GM23248 (cell line): ENCODE results near the gene PAX1. TPM values are rescaled to one million over a fixed set of nuclear protein-coding genes. Genes with fewer than 3 reads are reported as not detected.

Source experiments
- DNase-seq: peaks from one replicate; pipeline ENCODE4 v3.0.0-alpha.2; 2015
- H2AFZ ChIP-seq: fragments of 200-600 bp; sonication (generic); 2 replicates; pipeline ENCODE4 v1.6.1; 2016; ENCODE audit warnings: antibody characterized with exemption
- H3F3A ChIP-seq: fragments of 200-600 bp; sonication (generic); 2 replicates; pipeline ENCODE4 v1.6.1; 2016; ENCODE audit warnings: mild to moderate bottlenecking, antibody characterized with exemption, mixed run types; ENCODE audit not compliant: insufficient read depth
- H3K27ac ChIP-seq: fragments of 200-600 bp; sonication (generic); 2 replicates; pipeline ENCODE4 v1.5.1; 2016; ENCODE audit warnings: mild to moderate bottlenecking
- H3K27me3 ChIP-seq: fragments of 200-600 bp; sonication (generic); replicated peaks from 2 replicates; pipeline ENCODE4 v1.6.1; 2016; ENCODE audit warnings: mild to moderate bottlenecking; ENCODE audit not compliant: insufficient read depth
- H3K36me3 ChIP-seq: fragments of 200-600 bp; sonication (generic); 2 replicates; pipeline ENCODE4 v1.6.1; 2016; ENCODE audit warnings: low read depth, mild to moderate bottlenecking
- H3K4me1 ChIP-seq: fragments of 200-600 bp; sonication (generic); 2 replicates; pipeline ENCODE4 v1.6.1; 2016; ENCODE audit warnings: mild to moderate bottlenecking; ENCODE audit not compliant: insufficient read depth
- H3K4me2 ChIP-seq: fragments of 200-600 bp; sonication (generic); one replicate; pipeline ENCODE4 v1.6.1; 2016; ENCODE audit warnings: mild to moderate bottlenecking; ENCODE audit not compliant: unreplicated experiment
- H3K4me3 ChIP-seq: fragments of 200-600 bp; sonication (generic); 2 replicates; pipeline ENCODE4 v1.5.1; 2016; ENCODE audit warnings: mild to moderate bottlenecking
- H3K79me2 ChIP-seq: fragments of 200-600 bp; sonication (generic); 2 replicates; pipeline ENCODE4 v1.6.1; 2016; ENCODE audit warnings: mild to moderate bottlenecking; ENCODE audit not compliant: insufficient read depth
- H3K9ac ChIP-seq: fragments of 200-600 bp; sonication (generic); 2 replicates; pipeline ENCODE4 v1.6.1; 2016; ENCODE audit warnings: mild to moderate bottlenecking
- H3K9me2 ChIP-seq: fragments of 200-600 bp; sonication (generic); 2 replicates; pipeline ENCODE4 v1.6.1; 2016; ENCODE audit warnings: mixed run types, mild to moderate bottlenecking, moderate library complexity; ENCODE audit not compliant: insufficient read depth
- H3K9me3 ChIP-seq: fragments of 200-600 bp; sonication (generic); one replicate; pipeline ENCODE4 v1.6.1; 2017; ENCODE audit warnings: low read depth
- H4K20me1 ChIP-seq: fragments of 200-600 bp; sonication (generic); 2 replicates; pipeline ENCODE4 v1.6.0; 2016; ENCODE audit not compliant: insufficient read depth
- EZH2 ChIP-seq: fragments of 200-600 bp; sonication (generic); IDR thresholded peaks from 2 replicates; pipeline ENCODE4 v1.6.1; 2018; ENCODE audit warnings: antibody characterized with exemption, mild to moderate bottlenecking; ENCODE audit not compliant: insufficient read depth, poor library complexity, severe bottlenecking
- EZH2phosphoT487 ChIP-seq: fragments of 200-600 bp; sonication (generic); IDR thresholded peaks from 2 replicates; pipeline ENCODE4 v1.6.1; 2018; ENCODE audit warnings: antibody characterized with exemption, moderate library complexity, mild to moderate bottlenecking, low read depth; ENCODE audit not compliant: insufficient read depth
- WGBS, 2 experiments: methylation state at CpG; one replicate each; pipeline ENCODE4 v1.1.6; 2015 to 2017; ENCODE audit warnings: low lambda C conversion rate in 2 of 2, low coverage in 1 of 2; ENCODE audit errors: missing lambda C conversion rate in 2 of 2; 5-methylcytosine and 5-hydroxymethylcytosine counted together
- in situ Hi-C: fragments of 300-500 bp; cut with MboI; formaldehyde crosslinking; loops from 2 replicates; pipeline ENCODE4 v1.15.0; 2020
- polyA plus RNA-seq: library from polyadenylated mRNA; unstranded; fragments of >200 nt; fragmentation: Nextera tagmentation; extraction: Ambion mirVana; gene quantifications from 2 replicates; pipeline ENCODE4 v1.2.1, GENCODE V29; 2016
- total RNA-seq: library from RNA; depleted of rRNA; stranded (reverse); fragments of >200 nt; shearing (Covaris generic); gene quantifications from 2 replicates; pipeline ENCODE4 v1.2.3, GENCODE V29; 2014

The PAX1 gene
- total and polyA plus RNA-seq, 2 experiments from 2014 or later = not detected

DNA sequence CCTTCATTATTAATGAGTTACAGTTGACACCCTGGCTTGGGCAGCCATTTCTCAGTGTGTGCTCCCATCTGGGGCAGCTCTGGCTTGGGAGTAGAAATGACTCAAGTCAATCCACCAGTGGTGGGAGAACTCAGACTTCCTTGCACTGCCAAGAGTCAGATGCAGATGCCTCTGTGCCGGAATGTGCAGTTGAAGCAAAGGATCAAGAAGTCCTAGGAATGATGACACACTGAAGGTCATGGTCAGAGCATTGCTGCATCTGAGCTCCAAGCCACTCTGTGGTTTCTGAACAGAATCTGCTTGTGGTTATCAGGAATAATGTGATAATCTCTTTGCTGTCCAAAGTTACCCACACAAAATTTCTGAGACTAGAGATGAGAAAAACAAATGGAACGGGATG, 19.5 kb upstream of the PAX1 start:
- Histone ChIP-seq H3K36me3 (no peaks in the 10 kb centered on the region), H3K4me2 (no peak overlapping the region), H3K4me1 (no peaks in the 10 kb centered on the region), H3K79me2 (no peaks in the 10 kb centered on the region), H3K27ac (no peak overlapping the region), H2AFZ (no peak overlapping the region), H3K9me2 (no peaks in the 10 kb centered on the region), H4K20me1 (no peaks in the 10 kb centered on the region), H3K9me3 (no peaks in the 10 kb centered on the region), H3K27me3 (no peaks in the 10 kb centered on the region; the same call in 1 of the 2 replicates), H3K4me3 (no peak overlapping the region), H3K9ac (no peak overlapping the region), H3F3A (no peaks in the 10 kb centered on the region)
- DNase-seq = no peak
- TF ChIP-seq EZH2 = no peak
- no peak for TF ChIP-seq EZH2phosphoT487
- in situ Hi-C loops = no loop called here
- 0 to 7% methylated on average over 2 of the region's 2 CpGs for WGBS, 2 experiments

DNA sequence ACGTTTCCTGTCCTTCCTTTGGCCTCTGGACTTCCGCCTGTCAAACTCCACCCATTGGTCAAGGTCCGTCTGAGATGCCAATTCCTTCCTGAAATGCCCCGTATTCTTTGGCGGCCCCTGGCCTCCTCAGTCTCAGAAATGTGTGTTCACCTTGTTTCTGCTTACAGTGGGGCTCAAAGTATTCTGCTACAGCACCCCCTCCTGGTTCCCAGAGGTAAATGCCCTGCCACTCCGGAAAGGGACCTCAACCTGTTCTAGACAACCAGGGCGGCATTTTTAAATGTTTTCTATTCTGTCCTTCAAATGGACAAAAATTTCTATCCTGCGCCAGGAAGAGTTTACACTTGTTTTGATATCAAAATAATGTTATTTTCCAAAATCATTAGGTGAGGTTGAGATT, 12.1 kb upstream of the PAX1 start:
- Histone ChIP-seq H2AFZ (no peak overlapping the region), H3K9ac (no peak overlapping the region), H4K20me1 (no peaks in the 10 kb centered on the region), H3K27ac (no peak overlapping the region), H3K9me3 (no peaks in the 10 kb centered on the region), H3K4me1 (no peaks in the 10 kb centered on the region), H3K36me3 (no peaks in the 10 kb centered on the region), H3K79me2 (no peaks in the 10 kb centered on the region), H3K9me2 (no peaks in the 10 kb centered on the region), H3K4me2 (no peak overlapping the region), H3K27me3 (no peaks in the 10 kb centered on the region), H3K4me3 (no peak overlapping the region), H3F3A (no peaks in the 10 kb centered on the region)
- in situ Hi-C loops = no loop called here
- WGBS, 2 experiments = 59 to 64% methylated on average over 8 of the region's 8 CpGs
- no peak for TF ChIP-seq EZH2phosphoT487
- no peak for TF ChIP-seq EZH2
- no peak for DNase-seq

DNA sequence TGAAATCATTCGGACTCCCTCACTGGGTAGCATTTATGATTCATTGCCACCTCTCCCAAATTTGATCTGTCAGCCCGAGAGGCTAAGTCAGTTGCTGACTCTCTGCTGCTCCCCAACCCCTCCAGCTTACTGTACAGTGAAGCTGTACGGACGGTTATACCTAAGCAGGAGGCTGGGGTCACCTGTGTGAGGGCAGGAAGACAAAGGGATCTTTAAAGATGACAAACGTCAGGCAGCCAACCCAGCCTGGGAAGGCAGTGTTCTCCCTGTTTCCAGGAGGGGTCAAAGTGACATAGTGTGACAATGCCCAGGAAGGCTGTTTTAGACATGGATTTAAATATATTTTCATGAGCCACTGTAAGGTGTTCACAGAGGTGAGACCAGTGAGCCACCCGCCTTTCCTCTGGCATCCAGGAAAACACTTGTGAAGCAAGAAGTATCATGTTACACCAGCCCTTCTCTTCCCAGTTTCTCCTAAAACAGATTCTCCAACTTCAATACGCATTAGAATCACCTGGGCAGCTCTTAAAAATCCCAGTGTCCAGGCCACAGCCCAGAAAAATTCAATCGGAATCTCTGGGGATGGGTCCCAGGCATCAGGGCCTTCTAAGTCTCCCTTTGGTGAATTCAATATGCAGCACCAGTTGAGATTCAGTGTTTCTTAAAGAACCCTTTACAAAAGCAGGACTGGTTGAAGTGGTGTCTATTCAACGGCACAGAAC, 6.8 kb upstream of the PAX1 start:
- 50% methylated on average over 9 of the region's 9 CpGs for WGBS, 2 experiments
- Histone ChIP-seq H3K79me2 (no peaks in the 10 kb centered on the region), H3K36me3 (no peaks in the 10 kb centered on the region), H2AFZ (no peak overlapping the region), H3K4me1 (no peaks in the 10 kb centered on the region), H3K27ac (no peak overlapping the region), H3F3A (no peaks in the 10 kb centered on the region), H3K9me2 (no peaks in the 10 kb centered on the region), H4K20me1 (no peaks in the 10 kb centered on the region), H3K4me3 (no peak overlapping the region), H3K4me2 (no peak overlapping the region), H3K27me3 (peaks cover 6% of the 10 kb centered on the region), H3K9me3 (no peaks in the 10 kb centered on the region), H3K9ac (no peak overlapping the region)
- in situ Hi-C loops = no loop called here
- TF ChIP-seq EZH2phosphoT487 (no peak), EZH2 (no peak)
- no peak for DNase-seq

DNA sequence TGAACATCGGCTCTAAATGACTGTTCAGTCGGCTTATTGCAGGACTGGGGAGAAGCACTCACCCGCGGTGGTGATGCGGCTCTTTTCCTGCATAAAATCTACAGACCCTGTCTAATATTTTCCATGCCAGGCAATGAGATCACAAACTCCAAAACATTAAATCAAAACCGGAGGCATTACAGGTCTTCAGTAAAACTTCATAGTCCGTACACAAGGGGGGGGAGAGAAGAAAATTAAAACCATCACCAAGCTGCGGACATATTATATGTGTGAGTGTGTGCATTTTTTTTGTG, 6.3 kb upstream of the PAX1 start:
- H2AFZ ChIP-seq = no peak overlapping the region
- no peak overlapping the region for H3K9ac ChIP-seq
- 72 to 81% methylated on average over 8 of the region's 8 CpGs for WGBS, 2 experiments
- no peak overlapping the region for H3K27ac ChIP-seq
- H4K20me1 ChIP-seq = no peaks in the 10 kb centered on the region
- H3K79me2 ChIP-seq = no peaks in the 10 kb centered on the region
- no peaks in the 10 kb centered on the region for H3K4me1 ChIP-seq
- H3K4me3 ChIP-seq = no peak overlapping the region
- H3K9me2 ChIP-seq = no peaks in the 10 kb centered on the region
- no peaks in the 10 kb centered on the region for H3F3A ChIP-seq
- TF ChIP-seq EZH2phosphoT487 (no peak), EZH2 (no peak)
- no peak for DNase-seq
- no peak overlapping the region for H3K4me2 ChIP-seq
- H3K9me3 ChIP-seq = no peaks in the 10 kb centered on the region
- H3K36me3 ChIP-seq = no peaks in the 10 kb centered on the region
- in situ Hi-C loops = no loop called here
- H3K27me3 ChIP-seq = peaks cover 7% of the 10 kb centered on the region

DNA sequence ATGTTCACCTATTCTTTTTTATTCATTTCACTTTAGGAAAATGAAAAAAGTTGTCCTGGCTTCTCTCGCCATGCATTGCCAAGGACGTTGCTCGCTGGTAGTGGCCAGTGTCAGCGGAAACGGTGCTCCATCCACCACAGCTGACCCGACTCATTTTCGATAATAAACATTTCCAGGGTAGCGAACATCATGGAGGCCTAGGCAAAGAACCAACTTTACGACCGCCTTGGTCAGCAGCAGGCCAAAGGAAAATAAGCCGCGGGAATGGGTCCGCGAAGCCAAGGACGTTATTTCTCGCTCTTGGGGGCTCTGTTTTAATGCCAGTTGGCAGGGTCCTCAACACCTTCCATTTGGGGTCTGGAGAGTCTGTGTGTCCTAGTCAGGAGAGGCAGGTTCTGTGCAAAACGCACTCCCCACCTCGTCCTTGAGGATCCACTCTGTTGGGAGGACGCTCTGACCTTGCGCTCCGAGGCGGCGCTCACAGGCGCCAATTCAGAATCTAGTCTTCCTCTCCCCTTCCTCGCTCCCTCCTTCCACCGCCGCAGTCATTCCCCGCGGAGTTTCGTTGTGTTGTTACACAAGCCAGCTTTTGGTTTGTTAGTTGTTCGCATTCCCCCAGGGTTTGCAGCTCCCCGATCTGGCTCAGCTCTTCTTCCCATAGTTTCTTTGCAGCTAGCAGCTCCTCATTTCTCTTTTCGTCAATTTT, 4.1 kb upstream of the PAX1 start:
- no peak for DNase-seq
- Histone ChIP-seq H3K4me2 (no peak overlapping the region), H3K9me3 (no peaks in the 10 kb centered on the region), H2AFZ (no peak overlapping the region), H3K9ac (no peak overlapping the region), H3K4me1 (no peaks in the 10 kb centered on the region), H3K79me2 (no peaks in the 10 kb centered on the region), H3K4me3 (no peak overlapping the region), H3K9me2 (no peaks in the 10 kb centered on the region), H3F3A (no peaks in the 10 kb centered on the region), H4K20me1 (no peaks in the 10 kb centered on the region), H3K27ac (no peak overlapping the region), H3K36me3 (no peaks in the 10 kb centered on the region), H3K27me3 (peaks cover 13% of the 10 kb centered on the region)
- in situ Hi-C loops = loop anchor here (25.0 kb wide), 1 partner anchor 411 kb away; no protein-coding TSS in a partner anchor
- WGBS, 2 experiments = 62 to 69% methylated on average over 32 to 33 of the region's 33 CpGs
- TF ChIP-seq EZH2 = no peak
- TF ChIP-seq EZH2phosphoT487 = no peak
